ENCODE measurements around the gene SLC13A4.
"Not testable (repeated sequence)": the region's sequence is repeated elsewhere in the genome, so short reads cannot be mapped to it uniquely, and the experiment has no call there.

Gene SLC13A4

GRCh38 chr7:135717693-135718092 is 10.3 kb downstream of the SLC13A4 start:
- FAIRE-seq = no peak

GRCh38 chr7:135716677-135717238 is 11.2 kb downstream of the SLC13A4 start:
- FAIRE-seq = no peak

GRCh38 chr7:135715673-135716072 is 12.3 kb downstream of the SLC13A4 start:
- FAIRE-seq = no peak

GRCh38 chr7:135715055-135715522 is 12.9 kb downstream of the SLC13A4 start:
- FAIRE-seq = no peak

- FAIRE-seq = no peak
Observed at GRCh38 chr7:135714534-135715009, 13.4 kb downstream of the SLC13A4 start.

GRCh38 chr7:135713836-135714470 is 14.0 kb downstream of the SLC13A4 start:
- no peak for FAIRE-seq

GRCh38 chr7:135712796-135713195 is 15.2 kb downstream of the SLC13A4 start:
- no peak for FAIRE-seq

- FAIRE-seq = no peak
Observed at GRCh38 chr7:135712182-135712782, 15.7 kb downstream of the SLC13A4 start.

GRCh38 chr7:135711139-135711469 is 16.9 kb downstream of the SLC13A4 start:
- FAIRE-seq = no peak

GRCh38 chr7:135710417-135711138 is 17.4 kb downstream of the SLC13A4 start:
- no peak for FAIRE-seq

- no peak for FAIRE-seq
Observed at GRCh38 chr7:135709508-135709907, 18.5 kb downstream of the SLC13A4 start.

GRCh38 chr7:135708041-135708440 is 19.9 kb downstream of the SLC13A4 start:
- no peak for FAIRE-seq

- FAIRE-seq = no peak
Observed at GRCh38 chr7:135707570-135707966, 20.4 kb downstream of the SLC13A4 start.

GRCh38 chr7:135706858-135707569 is 21.0 kb downstream of the SLC13A4 start:
- no peak for FAIRE-seq

- no peak for FAIRE-seq
Observed at GRCh38 chr7:135706038-135706742, 21.8 kb downstream of the SLC13A4 start.

GRCh38 chr7:135704698-135705097 is 23.3 kb downstream of the SLC13A4 start:
- FAIRE-seq = no peak

GRCh38 chr7:135704074-135704473 is 23.9 kb downstream of the SLC13A4 start:
- FAIRE-seq = no peak

GRCh38 chr7:135697276-135698049 is 30.5 kb downstream of the SLC13A4 start:
- no peak for FAIRE-seq

GRCh38 chr7:135693558-135693957 is 34.4 kb downstream of the SLC13A4 start:
- no peak for FAIRE-seq

- FAIRE-seq = not testable (repeated sequence)
Observed at GRCh38 chr7:135692606-135693005, 35.4 kb downstream of the SLC13A4 start.

GRCh38 chr7:135692055-135692454 is 35.9 kb downstream of the SLC13A4 start:
- FAIRE-seq = no peak
